GM06990 (cell line): Measurements from ENCODE around the gene WIPF3.

ENCODE experiments used
- DNase-seq: peaks from one replicate; pipeline ENCODE4 v3.0.0-alpha.2; 2011; ENCODE audit not compliant: insufficient read length; ENCODE audit errors: extremely low read depth
- H3K27me3 ChIP-seq: replicated peaks from 2 replicates; pipeline ENCODE4 v1.6.0; 2011; ENCODE audit warnings: low read length; ENCODE audit not compliant: control insufficient read depth, insufficient read depth
- H3K36me3 ChIP-seq: 2 replicates; pipeline ENCODE4 v1.5.1; 2011; ENCODE audit warnings: low read length; ENCODE audit not compliant: control insufficient read depth, insufficient read depth
- H3K4me3 ChIP-seq: replicated peaks from 2 replicates; pipeline ENCODE4 v1.5.1; 2011; ENCODE audit warnings: low read depth, mild to moderate bottlenecking, control low read depth, low read length
- CTCF ChIP-seq: IDR thresholded peaks from 2 replicates; pipeline ENCODE4 v1.5.1; 2011; ENCODE audit warnings: low read length, control low read depth, mild to moderate bottlenecking, inconsistent platforms; ENCODE audit not compliant: insufficient read depth, poor library complexity, severe bottlenecking

WIPF3 gene

GRCh38 chr7:29841926-29842701 lies 35.8 kb downstream of the WIPF3 start:
- TF ChIP-seq CTCF, result no peak
- Histone ChIP-seq H3K4me3 (no peak overlapping the region), H3K36me3 (no peaks in the 10 kb centered on the region), H3K27me3 (peaks cover 2% of the 10 kb centered on the region)
- DNase-seq, result no peak

- peaks cover 2% of the 10 kb centered on the region for H3K27me3 ChIP-seq
- no peak for DNase-seq
- no peak for TF ChIP-seq CTCF
- no peak overlapping the region for H3K4me3 ChIP-seq
- H3K36me3 ChIP-seq, result no peaks in the 10 kb centered on the region
Observed at GRCh38 chr7:29843093-29843492, 36.8 kb downstream of the WIPF3 start.

- DNase-seq, result no peak
- no peak overlapping the region for H3K4me3 ChIP-seq
- no peaks in the 10 kb centered on the region for H3K36me3 ChIP-seq
- TF ChIP-seq CTCF, result no peak
- H3K27me3 ChIP-seq, result peaks cover 2% of the 10 kb centered on the region
Observed at GRCh38 chr7:29843726-29844125, 37.4 kb downstream of the WIPF3 start.

- Histone ChIP-seq H3K36me3 (no peaks in the 10 kb centered on the region), H3K27me3 (peaks cover 2% of the 10 kb centered on the region), H3K4me3 (no peak overlapping the region)
- no peak for TF ChIP-seq CTCF
- no peak for DNase-seq
Observed at GRCh38 chr7:29844559-29844958, 38.3 kb downstream of the WIPF3 start.

GRCh38 chr7:29847496-29847895 lies 41.2 kb downstream of the WIPF3 start:
- no peak for DNase-seq
- H3K36me3 ChIP-seq, result no peaks in the 10 kb centered on the region
- TF ChIP-seq CTCF, result no peak
- H3K27me3 ChIP-seq, result peaks cover 2% of the 10 kb centered on the region
- H3K4me3 ChIP-seq, result no peak overlapping the region
